ENCODE data around the gene MEAK7. TPM values are rescaled to one million over a fixed set of nuclear protein-coding genes. Genes with fewer than 3 reads are reported as not detected.

MEAK7 gene
- total RNA-seq, 1 donor from 2014 or later, result 34.2 TPM

GRCh38 chr16:84481051-84481735, 23.3 kb downstream of the MEAK7 start:
- Mint-ChIP-seq H3K27me3 (ENCODE audit: unreplicated experiment) (peaks cover 7% of the 10 kb centered on the region), H3K27ac (ENCODE audit: unreplicated experiment) (no peak overlapping the region), H3K4me3 (ENCODE audit: unreplicated experiment) (no peak overlapping the region), H3K9me3 (ENCODE audit: unreplicated experiment) (no peaks in the 10 kb centered on the region), H3K4me1 (ENCODE audit: unreplicated experiment) (peaks cover 9% of the 10 kb centered on the region), H3K36me3 (ENCODE audit: low read depth, unreplicated experiment) (peaks cover 19% of the 10 kb centered on the region)
- TF ChIP-seq CTCF (IDR thresholded peaks at IDR 0.05; ENCODE audit: unreplicated experiment), result no peak
- DNase-seq (ENCODE audit: low spot score), result no peak

- Mint-ChIP-seq H3K36me3 (ENCODE audit: low read depth, unreplicated experiment) (peaks cover 24% of the 10 kb centered on the region), H3K27me3 (ENCODE audit: unreplicated experiment) (peaks cover 7% of the 10 kb centered on the region), H3K9me3 (ENCODE audit: unreplicated experiment) (no peaks in the 10 kb centered on the region), H3K27ac (ENCODE audit: unreplicated experiment) (no peak overlapping the region), H3K4me1 (ENCODE audit: unreplicated experiment) (peaks cover 9% of the 10 kb centered on the region), H3K4me3 (ENCODE audit: unreplicated experiment) (no peak overlapping the region)
- no peak for TF ChIP-seq CTCF (IDR thresholded peaks at IDR 0.05; ENCODE audit: unreplicated experiment)
- no peak for DNase-seq (ENCODE audit: low spot score)
Observed at GRCh38 chr16:84479716-84480450, 24.6 kb downstream of the MEAK7 start.

GRCh38 chr16:84478172-84478947, 26.1 kb downstream of the MEAK7 start:
- H3K27me3 Mint-ChIP-seq (ENCODE audit: unreplicated experiment), result peaks cover 7% of the 10 kb centered on the region
- H3K27ac Mint-ChIP-seq (ENCODE audit: unreplicated experiment), result no peak overlapping the region
- no peaks in the 10 kb centered on the region for H3K9me3 Mint-ChIP-seq (ENCODE audit: unreplicated experiment)
- peaks cover 9% of the 10 kb centered on the region for H3K4me1 Mint-ChIP-seq (ENCODE audit: unreplicated experiment)
- TF ChIP-seq CTCF (IDR thresholded peaks at IDR 0.05; ENCODE audit: unreplicated experiment), result no peak
- DNase-seq (ENCODE audit: low spot score), result no peak
- peaks cover 18% of the 10 kb centered on the region for H3K36me3 Mint-ChIP-seq (ENCODE audit: low read depth, unreplicated experiment)
- H3K4me3 Mint-ChIP-seq (ENCODE audit: unreplicated experiment), result peak overlapping the region; percentile 39

GRCh38 chr16:84477661-84478060, 26.8 kb downstream of the MEAK7 start:
- no peak overlapping the region for H3K27ac Mint-ChIP-seq (ENCODE audit: unreplicated experiment)
- TF ChIP-seq CTCF (IDR thresholded peaks at IDR 0.05; ENCODE audit: unreplicated experiment), result no peak
- H3K9me3 Mint-ChIP-seq (ENCODE audit: unreplicated experiment), result no peaks in the 10 kb centered on the region
- DNase-seq (ENCODE audit: low spot score), result no peak
- H3K27me3 Mint-ChIP-seq (ENCODE audit: unreplicated experiment), result peaks cover 7% of the 10 kb centered on the region
- H3K4me3 Mint-ChIP-seq (ENCODE audit: unreplicated experiment), result no peak overlapping the region
- peaks cover 16% of the 10 kb centered on the region for H3K36me3 Mint-ChIP-seq (ENCODE audit: low read depth, unreplicated experiment)
- peaks cover 6% of the 10 kb centered on the region for H3K4me1 Mint-ChIP-seq (ENCODE audit: unreplicated experiment)
